GM10847 (cell line): ENCODE results near the gene IMMP2L.

ENCODE experiments used
- POLR2A ChIP-seq: IDR thresholded peaks from 2 replicates; pipeline ENCODE4 v1.6.1; 2011; ENCODE audit not compliant: insufficient read length; ENCODE audit errors: extremely low read depth

The IMMP2L gene

GRCh38 chr7:110974441-110974840, 587.9 kb downstream of the IMMP2L start:
- TF ChIP-seq POLR2A: no peak

- no peak for TF ChIP-seq POLR2A
These were observed 588.9 kb downstream of the IMMP2L start for GRCh38 chr7:110973196-110973990.

GRCh38 chr7:110964775-110965174, 597.5 kb downstream of the IMMP2L start:
- no peak for TF ChIP-seq POLR2A

DNA sequence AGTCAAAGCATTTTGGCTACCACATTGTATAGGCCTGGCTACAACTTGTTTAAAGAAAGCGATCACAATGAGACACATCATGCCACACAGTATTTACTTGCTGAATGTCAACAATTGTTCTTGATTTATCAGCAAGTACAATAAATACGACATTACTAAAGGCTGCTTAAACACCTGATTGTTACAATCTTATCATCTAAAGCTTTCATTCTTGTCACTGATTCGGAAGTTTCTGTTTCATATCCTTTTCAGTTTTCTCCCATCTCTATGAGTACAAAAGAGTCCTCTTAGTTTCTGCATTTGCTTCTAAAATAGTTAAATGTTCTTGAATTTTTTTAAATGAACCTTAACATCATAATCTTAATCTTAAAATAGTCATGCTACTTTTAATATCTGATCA, 599.5 kb downstream of the IMMP2L start:
- no peak for TF ChIP-seq POLR2A

DNA sequence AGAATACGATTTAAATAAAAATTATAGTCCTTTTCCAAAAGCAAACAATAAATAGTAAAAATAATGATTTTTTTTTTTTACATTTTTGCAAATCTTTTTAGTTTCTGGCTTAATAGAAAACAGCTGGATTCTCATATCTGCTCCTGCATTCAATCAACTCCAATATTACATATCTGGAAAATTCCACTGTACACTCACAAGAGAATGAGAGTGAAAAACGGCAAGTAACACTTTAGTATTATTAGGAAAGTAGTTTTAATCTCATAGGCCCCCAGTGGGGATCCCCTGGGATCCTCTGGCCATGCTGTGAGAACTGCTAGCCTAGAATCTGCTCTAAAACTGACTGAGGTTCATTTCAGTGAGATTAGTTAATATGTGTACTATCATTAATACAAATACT, 599.9 kb downstream of the IMMP2L start:
- TF ChIP-seq POLR2A: no peak

- no peak for TF ChIP-seq POLR2A
These were observed 601.5 kb downstream of the IMMP2L start for GRCh38 chr7:110960811-110961210.

DNA sequence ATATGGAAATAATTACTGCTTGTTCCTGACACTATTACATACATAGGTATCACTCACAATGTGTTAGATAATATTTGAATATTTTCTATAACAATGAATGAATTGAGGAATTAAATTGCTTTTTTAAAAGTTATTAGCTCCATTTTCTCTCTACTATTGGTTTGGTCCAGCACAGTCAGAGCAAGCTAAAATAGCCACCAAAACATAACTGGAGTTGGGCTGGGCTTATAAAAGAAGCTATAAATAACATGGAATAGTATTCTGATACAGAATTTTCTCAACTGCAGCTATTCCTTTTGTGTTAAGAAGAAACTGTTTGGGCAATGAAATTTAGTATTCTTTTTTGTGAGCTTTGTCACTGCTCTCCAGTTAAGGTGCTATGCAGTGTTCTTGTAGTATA, 614.0 kb downstream of the IMMP2L start:
- TF ChIP-seq POLR2A: no peak

- TF ChIP-seq POLR2A: no peak
These were observed 614.9 kb downstream of the IMMP2L start for GRCh38 chr7:110947408-110947807.

DNA sequence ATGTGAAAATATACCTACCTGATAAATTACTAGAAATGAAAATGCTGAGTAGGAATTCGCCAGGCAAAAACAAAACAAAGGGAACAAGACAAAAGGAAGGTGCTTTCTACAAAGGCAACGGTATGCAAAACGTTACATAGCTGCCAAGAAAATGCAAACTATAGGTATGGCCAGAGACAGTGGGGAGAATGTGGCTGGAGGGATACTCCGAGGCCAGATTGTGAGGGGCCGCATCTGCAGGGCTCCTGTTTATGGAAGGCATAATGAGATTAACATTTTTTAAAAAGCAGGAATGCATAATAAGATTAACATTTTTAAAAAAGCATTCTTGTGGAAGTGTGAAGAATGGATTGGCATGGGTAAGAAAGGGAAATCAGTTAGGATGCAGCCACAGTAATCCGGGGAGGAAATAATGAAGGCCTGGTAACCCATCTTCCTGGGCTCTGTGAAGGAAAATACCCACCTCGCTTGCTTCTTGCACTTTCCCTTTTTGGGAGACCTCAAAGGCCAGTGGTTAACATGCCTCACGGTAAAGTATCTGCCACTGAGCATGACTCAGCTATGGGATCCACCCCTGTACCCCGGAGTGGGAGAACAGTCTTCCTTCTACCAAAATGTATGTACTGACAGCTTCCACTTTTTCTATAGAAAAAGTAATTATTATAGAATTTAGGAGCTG, 617.2 kb downstream of the IMMP2L start:
- TF ChIP-seq POLR2A: no peak

DNA sequence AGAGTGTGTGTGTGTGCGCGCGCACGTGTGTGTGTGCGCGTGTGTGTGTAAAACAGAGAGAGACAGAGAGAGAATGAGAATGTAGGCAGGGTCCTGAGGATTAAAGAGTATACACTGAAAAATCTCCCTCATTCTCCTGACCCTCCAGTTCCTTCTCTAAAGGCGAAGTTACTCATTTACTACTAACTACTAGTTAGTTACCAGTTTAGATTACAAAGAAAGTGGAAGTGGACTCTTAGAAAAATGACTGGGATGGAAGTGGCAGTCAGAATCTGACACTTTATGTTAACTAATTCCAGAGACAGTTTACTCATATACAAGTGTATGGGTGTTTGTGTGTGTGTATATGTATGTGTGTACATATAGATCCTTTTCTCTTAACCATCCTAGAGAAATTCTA, 617.8 kb downstream of the IMMP2L start:
- TF ChIP-seq POLR2A: no peak

DNA sequence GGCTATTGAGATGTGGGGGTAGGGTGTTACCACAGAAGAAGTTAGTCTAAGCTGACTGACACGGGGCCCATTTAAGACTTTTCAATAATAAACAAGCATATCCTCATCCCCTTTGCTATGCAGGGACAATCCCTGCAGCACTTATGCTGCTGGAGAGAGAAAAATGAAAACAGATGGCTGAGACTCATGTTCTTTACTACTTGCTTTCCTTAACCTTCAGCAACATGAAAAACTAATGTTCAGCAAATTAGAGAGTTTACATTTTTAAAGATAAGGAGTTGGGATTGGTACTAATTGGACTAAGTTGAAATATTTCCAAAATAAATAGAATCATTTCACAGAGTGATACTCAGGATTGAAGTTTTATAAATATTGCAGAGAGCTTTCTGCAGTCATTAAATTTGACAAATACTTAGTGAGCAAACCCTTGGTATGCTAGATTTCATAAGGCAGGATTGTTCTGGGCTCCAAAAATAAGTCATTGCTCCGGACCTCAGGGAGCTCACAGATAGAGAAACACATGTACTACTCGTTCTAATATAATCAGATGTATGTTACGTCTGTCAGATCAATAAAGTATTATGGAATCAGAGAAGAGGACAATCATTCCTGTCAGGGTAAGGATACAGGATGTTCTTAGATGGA, 618.5 kb downstream of the IMMP2L start:
- TF ChIP-seq POLR2A: no peak

DNA sequence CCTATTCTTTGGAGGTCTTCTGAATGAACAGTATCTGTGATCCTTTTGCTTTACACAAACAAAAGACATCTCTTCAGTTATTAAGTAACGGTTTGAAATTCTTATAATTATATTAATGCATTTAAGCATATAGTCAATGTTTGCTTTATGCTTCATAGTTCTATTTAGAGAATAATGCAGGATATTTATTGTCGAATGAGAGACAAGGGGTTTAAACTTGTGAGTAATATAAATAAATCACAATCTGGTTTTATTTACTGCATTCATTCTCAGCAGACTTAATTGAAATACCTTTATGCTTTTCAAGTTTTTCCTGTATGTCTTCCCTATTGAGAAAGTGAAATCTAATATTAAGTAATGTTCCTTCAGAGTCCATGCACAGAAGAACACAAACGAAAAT, 620.9 kb downstream of the IMMP2L start:
- TF ChIP-seq POLR2A: no peak

- no peak for TF ChIP-seq POLR2A
These were observed 621.5 kb downstream of the IMMP2L start for GRCh38 chr7:110940756-110941155.

DNA sequence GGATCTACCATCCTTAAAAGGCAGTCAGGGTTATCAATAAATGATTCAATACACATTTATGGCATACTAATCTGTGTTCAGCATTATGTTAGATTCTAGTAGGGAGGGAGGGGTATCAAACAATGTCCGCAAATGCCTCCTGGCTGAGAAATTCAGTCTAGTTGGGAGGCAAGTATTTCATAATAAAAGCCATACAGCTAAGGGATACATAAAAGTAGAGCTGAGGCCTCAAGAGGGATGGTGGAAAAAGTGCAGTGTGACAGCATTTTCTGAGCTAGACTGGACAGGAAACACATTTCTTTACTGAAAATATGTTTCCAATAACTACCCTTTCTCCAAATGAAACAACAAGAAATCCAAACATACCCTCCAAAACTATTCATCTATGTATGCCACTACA, 624.1 kb downstream of the IMMP2L start:
- TF ChIP-seq POLR2A: no peak

- TF ChIP-seq POLR2A: no peak
These were observed 632.6 kb downstream of the IMMP2L start for GRCh38 chr7:110929480-110930249.

DNA sequence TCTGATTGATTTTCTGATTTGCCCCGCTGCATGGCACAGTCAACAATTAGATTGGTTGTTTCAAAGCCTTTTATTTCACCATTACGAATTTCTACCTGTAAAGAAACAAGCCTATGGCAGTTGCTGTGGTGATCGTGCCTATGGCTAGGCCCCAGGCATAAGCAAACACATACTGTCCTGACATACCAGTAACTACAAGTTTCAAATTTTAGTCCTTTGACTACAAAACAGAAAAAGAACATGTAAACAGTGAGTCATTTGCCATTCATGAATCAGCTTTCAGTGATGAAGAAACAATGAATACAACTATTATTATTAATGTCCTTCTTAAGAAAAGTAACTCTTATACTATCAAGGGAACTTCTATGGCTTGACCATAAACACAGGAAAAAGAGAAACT, 639.4 kb downstream of the IMMP2L start:
- TF ChIP-seq POLR2A: no peak

DNA sequence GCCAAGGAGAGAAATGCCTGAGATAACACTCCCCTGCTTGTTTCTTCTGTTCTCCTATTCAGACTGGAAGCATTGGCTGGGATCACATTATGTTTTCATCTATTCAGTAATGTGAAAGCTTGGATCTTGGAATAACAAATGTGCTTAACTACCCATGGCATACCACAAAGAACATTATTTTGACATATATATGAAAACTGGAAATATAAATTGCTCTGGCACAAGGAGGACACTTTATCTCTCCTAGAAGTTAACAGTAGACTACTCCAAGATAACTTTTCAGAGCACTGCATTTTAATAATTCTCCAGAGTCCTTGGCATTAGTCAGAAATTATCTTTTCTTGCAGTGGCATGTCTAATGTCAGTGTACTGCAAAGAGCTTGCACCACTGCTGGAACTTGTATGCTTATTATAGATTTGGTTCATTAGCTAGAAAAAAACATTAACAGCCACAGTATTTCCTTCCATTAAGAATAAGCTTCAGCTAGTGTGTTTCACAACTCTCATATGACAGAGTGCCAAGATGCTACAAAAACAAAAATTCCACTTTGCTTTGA, 640.6 kb downstream of the IMMP2L start:
- TF ChIP-seq POLR2A: no peak
